Stimulated activated CD8-positive, alpha-beta memory T cell treated with anti-CD3 and anti-CD28 coated beads, Interleukin-12 subunit alpha, Interleukin-12 subunit beta, amount 100 ng/mL, for 1 hour (primary cell): ENCODE results near the gene HRAS.

Experiments
- DNase-seq: peaks from one replicate; pipeline ENCODE4 v3.0.0-alpha.2; 2020; ENCODE audit warnings: low read depth

HRAS gene

DNA sequence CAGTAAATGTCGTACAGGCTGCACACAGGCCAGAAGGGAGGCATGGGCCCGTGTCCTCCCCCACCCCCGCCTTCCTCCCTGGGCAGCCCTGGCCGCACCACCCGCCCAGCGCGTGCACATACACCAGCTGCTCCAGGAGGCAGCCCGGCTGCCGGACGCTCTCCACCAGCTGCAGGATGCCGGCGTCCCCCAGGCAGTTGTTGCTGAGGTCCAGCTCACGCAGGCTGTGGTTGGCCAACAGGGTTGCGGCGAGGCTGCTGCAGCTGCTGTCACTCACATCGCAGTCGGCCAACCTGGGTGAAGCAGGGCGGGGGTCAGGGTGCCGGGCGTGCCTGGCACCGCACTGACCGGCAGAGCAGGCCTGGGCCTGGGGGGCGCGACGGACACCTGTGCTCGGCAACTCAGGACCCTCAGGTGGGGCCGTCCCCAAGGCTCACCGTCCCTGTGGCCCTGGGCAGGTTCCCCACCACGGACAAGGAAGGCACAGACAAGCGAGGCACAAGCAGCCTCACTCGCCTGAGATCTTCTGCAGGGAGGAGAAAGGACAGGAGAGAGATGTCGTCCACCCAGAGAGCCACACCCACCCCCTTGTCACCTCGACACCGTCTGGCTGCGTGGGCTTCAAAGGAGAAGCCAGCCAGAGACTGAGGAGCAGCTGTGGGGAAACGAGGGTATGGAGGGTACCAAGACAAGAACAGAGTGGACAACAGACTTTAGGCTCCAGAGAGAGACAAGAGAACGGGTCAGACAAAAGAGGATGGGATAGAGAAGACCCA is 40.4 kb downstream of the HRAS start:
- no peak for DNase-seq

DNA sequence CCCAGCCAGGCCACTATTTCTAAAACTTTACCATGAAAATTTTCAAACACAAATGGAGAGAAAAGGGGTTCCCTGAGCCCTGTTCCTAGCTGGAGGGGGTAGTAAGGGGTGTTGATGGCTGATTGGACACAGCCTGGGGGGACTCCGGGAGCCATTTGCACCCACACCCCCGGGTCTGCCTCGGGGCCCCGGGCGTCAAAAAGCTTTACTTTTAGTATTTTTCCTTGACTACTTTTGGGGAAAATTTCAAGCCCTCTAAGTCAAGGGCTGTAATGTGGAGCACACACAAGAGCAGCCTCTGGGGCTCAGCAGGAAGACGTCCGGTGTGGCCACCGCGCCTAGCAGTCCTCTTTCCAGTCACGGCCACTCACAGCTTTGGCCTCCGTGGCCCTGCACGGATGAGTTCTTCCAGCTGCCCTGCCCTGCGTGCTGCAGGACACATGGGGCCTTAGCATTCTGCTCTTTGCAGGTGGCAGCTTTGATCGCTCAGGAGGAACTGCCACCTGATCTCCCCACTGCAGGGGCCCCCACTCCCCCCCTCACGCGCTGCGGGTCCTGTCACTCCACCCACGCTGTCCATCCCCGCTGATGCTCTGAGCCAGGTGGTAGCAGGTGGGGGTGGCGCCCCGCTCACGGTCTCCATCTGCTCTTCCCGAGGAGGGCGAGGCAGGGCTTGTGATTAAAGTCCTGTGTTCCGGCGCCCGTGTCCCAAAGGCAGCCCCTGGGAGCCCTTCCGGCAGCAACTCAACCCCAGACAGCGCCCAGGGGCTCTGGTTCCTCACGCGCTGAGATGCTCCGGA is 42.7 kb downstream of the HRAS start:
- DNase-seq: no peak

DNA sequence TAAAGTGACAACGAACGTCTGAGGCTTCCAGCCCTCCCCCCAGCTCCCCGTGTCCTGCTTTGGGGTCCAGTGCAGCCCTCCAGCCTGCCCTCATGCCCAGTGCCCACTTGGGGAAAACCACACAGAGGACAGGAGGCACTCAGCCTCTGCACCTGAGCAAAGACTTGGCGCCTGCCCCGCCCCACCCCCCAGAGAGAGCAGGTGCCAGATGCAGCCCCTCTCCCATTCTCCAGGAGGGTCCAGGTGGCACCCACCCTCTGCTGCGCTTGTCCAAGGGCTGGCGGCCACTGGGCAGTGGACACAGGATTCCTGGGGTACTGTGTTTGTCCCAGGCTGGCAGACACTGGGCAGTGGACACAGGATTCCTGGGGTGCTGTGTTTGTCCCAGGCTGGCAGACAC is 44.0 kb downstream of the HRAS start:
- no peak for DNase-seq

DNA sequence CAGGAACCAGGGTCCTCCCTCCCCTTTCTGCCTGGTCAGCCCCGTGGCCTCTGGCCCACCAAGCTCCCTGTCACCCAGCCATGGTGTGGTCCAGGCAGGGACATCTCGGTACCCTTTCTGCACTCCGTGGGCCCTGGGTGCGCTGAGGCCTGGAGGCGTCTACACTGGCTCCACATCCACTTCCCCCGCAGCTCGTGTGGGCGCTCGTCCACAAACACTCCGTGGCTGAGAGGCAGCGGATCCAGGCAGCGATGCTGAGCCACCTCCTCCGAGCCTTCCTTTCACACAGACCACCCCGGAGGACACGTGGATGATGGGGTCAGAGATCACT is 44.5 kb downstream of the HRAS start:
- DNase-seq: no peak

DNA sequence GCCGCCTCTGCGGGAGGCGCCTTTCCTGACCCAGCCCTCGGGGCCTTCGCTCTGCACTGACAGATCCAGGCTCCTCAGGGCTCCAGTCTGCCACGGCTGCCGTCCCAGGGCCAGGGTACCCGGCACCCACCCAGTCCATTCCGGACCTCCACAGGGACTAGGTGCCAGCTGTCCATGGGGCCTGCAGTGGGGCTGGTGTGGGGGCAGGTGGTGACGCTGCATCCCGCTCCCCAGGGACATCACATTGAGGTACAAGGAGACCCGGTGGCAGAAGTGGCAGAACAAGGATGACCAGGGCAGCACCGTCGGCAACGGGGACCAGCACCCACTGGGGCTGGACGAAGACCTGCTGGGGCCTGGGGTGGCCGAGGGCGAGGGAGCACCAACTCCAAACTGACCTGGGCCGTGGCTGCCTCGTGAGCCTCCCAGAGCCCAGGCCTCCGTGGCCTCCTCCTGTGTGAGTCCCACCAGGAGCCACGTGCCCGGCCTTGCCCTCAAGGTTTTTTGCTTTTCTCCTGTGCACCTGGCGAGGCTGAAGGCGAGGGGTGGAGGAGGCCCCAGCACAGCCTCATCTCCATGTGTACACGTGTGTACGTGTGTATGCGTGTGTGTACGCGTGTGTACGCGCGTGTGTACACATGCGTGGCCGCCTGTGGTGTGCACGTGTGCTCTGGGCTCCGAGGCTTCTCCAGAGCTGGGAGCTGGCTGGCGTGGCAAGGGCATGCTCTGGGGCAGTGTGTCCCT is 45.0 kb downstream of the HRAS start:
- DNase-seq: no peak

DNA sequence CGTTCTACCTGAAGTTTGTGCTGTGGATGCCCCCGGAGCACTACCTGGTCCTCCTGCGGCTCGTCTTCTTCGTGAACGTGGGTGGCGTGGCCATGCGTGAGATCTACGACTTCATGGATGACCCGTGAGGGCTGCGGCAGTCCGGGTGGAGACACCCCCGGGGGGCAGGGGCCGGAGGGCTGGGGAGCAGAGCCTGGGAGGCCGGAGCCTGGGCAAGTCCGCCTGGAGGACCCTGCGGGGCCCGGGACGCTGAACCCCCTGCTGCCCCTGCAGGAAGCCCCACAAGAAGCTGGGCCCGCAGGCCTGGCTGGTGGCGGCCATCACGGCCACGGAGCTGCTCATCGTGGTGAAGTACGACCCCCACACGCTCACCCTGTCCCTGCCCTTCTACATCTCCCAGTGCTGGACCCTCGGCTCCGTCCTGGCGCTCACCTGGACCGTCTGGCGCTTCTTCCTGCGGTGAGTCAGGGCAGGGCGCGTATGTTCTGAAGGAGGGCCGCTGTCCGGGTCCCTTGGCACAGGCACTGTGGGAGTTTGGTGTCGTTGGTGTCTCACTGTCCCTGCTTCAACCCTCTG is 45.7 kb downstream of the HRAS start:
- DNase-seq: no peak

DNA sequence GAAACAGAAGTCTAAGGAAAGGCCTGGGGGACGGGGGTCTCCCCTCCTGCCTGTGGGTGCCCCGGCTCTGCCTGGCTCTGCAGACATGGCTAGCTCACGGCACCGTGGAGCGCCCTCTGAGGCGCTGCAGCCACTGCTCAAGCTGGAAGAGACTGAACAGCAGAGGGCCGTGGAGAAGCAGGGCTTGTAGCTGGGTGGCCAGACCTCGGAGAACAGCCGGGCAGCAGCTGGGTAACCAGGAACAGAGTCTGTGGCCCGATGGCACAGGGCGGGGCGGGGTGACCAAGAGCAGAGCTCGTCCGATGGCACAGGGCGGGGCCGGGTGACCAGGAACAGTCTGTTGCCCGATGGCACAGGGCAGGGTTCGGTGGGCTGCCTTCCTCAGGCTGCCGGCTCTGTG is 46.4 kb downstream of the HRAS start:
- no peak for DNase-seq

DNA sequence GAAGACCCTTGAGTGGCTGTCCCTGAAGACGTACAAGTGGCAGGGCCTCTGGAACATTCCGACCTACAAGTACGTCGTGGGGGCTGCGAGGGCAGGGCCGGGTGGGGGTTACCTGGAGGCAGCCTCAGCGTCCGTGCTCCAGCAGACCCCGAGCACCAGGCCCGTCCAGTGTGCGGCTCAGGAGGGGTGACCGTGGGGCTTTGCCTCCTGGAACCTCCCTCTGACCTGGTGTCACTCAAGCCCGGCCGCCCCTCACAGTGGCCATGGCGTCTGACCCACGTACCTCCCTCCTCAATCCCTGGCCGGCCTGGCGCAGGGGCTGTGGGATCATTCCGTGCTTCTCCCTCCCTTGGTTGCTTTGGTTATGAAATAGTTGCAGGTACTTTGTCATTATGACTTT is 46.8 kb downstream of the HRAS start:
- no peak for DNase-seq

DNA sequence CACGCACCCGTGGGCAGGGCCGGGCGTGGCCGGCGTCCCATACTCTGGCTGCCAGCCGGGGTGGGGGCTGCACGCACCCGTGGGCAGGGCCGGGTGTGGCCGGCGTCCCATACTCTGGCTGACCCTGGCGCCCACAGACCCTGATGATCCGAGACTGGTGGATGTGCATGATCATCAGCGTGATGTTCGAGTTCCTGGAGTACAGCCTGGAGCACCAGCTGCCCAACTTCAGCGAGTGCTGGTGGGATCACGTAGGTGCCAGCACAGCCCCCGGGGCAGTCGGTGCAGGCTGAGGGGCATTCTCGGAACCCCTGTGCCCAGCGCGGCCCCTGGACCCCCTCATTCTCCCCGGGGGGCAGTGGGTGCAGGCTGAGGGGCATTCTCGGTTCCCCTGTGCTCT is 47.3 kb downstream of the HRAS start:
- DNase-seq: no peak

DNA sequence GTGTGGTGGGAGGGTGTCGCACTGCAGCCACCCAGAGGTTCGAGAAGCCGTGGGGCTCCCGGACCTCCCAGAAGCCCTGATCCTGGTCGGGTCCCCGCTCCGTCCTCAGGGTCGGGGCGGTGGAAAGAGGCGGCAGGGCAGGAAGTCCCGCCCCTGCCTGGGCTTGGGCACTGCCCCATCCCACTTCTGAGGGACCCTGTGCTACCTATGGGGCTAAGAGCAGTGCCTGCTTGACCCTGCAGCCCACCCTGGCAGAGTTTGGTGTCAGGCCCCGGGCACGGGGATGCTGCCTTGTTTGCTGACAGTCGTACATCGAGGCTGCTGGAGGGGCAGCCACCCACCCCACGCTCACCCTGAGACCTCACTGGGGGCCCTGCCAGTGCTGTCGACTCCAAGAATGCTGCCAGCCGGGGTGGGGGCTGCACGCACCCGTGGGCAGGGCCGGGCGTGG is 47.8 kb downstream of the HRAS start:
- no peak for DNase-seq

DNA sequence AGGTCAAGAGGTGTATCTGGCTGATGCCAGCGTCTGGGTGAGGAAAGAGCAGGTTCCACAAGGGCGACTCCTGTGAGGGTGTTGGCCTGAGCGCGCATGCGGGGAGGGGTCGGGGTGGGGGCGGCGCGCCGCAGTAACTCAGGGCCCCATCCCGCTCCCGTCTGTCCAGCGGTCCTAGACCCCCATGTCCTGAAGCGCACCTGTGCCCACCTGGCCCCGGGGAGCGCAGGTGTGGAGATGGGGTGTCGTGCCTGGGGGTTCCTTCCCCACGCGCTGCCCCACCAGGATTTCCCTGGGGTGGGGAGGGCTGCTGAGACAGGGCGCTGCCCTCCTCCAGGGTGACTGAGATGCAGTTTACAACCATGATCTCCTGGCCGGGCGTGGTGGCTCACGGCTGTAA is 49.2 kb downstream of the HRAS start:
- DNase-seq: no peak

DNA sequence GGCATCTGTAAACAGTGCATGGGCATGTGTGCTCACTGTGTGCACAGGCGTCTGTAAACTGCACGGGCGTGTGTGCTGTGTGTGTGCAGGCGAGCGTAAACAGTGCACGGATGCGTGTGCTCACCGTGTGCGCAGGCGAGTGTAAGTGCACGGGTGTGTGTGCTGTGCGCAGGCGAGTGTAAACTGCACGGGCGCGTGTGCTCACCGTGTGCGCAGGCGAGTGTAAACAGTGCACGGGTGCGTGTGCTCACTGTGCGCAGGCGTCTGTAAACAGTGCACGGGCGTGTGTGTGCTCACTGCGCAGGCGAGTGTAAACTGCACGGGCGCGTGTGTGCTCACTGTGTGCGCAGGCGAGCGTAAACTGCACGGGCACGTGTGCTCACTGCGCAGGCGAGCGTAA is 50.8 kb downstream of the HRAS start:
- no peak for DNase-seq
